CD4-positive, alpha-beta T cell (primary cell): Measurements from ENCODE around the gene KCNMA1. TPM values are rescaled to one million over a fixed set of nuclear protein-coding genes. Genes with fewer than 3 reads are reported as not detected.

Source experiments
- ATAC-seq: fragments of 200-7000 bp; cut with Tn5 transposase; one replicate; pipeline ENCODE4 v1.10.0; 2022; ENCODE audit warnings: mild to moderate bottlenecking; ENCODE audit not compliant: poor library complexity
- CTCF ChIA-PET: fragments of 350-600 bp; sonication (Branson Sonifier 250); formaldehyde crosslinking; loops from one replicate; lab custom pipeline; 2021; ENCODE audit warnings: antibody characterized with exemption, inconsistent platforms; lab: Charles Lee
- POLR2A ChIA-PET: fragments of 350-600 bp; sonication (Branson Sonifier 250); formaldehyde crosslinking; loops from one replicate; lab custom pipeline; 2021; ENCODE audit warnings: antibody characterized with exemption, inconsistent platforms; lab: Charles Lee
- DNase-seq, 14 experiments: peaks; one replicate each; pipeline ENCODE4 v3.0.0-alpha.2; 2013 to 2020; ENCODE audit warnings: mixed read lengths in 2 of 14
- H3K27ac ChIP-seq, 2 donors: one replicate each; pipeline versions ENCODE4 v1.5.1 to v1.7.0; 2013; ENCODE audit warnings: low read length in 2 of 2, low read depth in 1 of 2, mild to moderate bottlenecking in 1 of 2
- H3K27me3 ChIP-seq, 2 experiments: 1 replicate in 1 of 2; 2 replicates in 1 of 2; pipeline versions ENCODE4 v1.6.1 to v1.7.0; 2013; ENCODE audit warnings: low read length in 2 of 2, control low read depth in 1 of 2, mild to moderate bottlenecking in 1 of 2, moderate library complexity in 1 of 2; ENCODE audit not compliant: insufficient read depth in 2 of 2, control insufficient read depth in 1 of 2
- H3K36me3 ChIP-seq: one replicate; pipeline ENCODE4 v1.6.1; 2013; ENCODE audit warnings: low read length, control low read depth; ENCODE audit not compliant: insufficient read depth
- H3K4me1 ChIP-seq: one replicate; pipeline ENCODE4 v1.6.1; 2013; ENCODE audit warnings: low read length, control low read depth; ENCODE audit not compliant: insufficient read depth
- H3K4me3 ChIP-seq: one replicate; pipeline ENCODE4 v1.5.1; 2013; ENCODE audit warnings: mild to moderate bottlenecking, low read length, moderate library complexity
- H3K9me3 ChIP-seq, 2 experiments: 1 replicate in 1 of 2; 2 replicates in 1 of 2; pipeline versions ENCODE4 v1.6.1 to v1.7.0; 2013; ENCODE audit warnings: low read length in 2 of 2, mild to moderate bottlenecking in 2 of 2, control low read depth in 1 of 2, moderate library complexity in 1 of 2; ENCODE audit not compliant: control insufficient read depth in 1 of 2, insufficient read depth in 1 of 2
- H3K27ac Mint-ChIP-seq: one replicate; pipeline ENCODE4 v1.8.0; 2020; ENCODE audit warnings: mixed read lengths
- H3K27me3 Mint-ChIP-seq: one replicate; pipeline ENCODE4 v1.8.0; 2021; ENCODE audit warnings: mixed read lengths
- H3K36me3 Mint-ChIP-seq: one replicate; pipeline ENCODE4 v1.8.0; 2021; ENCODE audit warnings: low read depth, mixed read lengths
- H3K4me1 Mint-ChIP-seq: one replicate; pipeline ENCODE4 v1.8.0; 2021; ENCODE audit warnings: low read depth, mixed read lengths
- H3K4me3 Mint-ChIP-seq: one replicate; pipeline ENCODE4 v1.8.0; 2020; ENCODE audit warnings: mild to moderate bottlenecking, mixed read lengths
- H3K9me3 Mint-ChIP-seq: one replicate; pipeline ENCODE4 v1.8.0; 2020; ENCODE audit warnings: mixed read lengths
- CTCF ChIP-seq: fragments of 200-600 bp; IDR thresholded peaks from one replicate; pipeline ENCODE4 v1.8.0; 2022; ENCODE audit warnings: antibody characterized with exemption, mild to moderate bottlenecking
- intact Hi-C, 2 experiments: fragments of 100-400 bp; cut with DNase I in 1 of 2; cut with micrococcal nuclease in 1 of 2; formaldehyde crosslinking; loops; one replicate each; pipeline versions ENCODE4 v1.15.1 to v1.9.0; 2023 to 2025; cut with DNase I, micrococcal nuclease
- total RNA-seq, 174 experiments: library from RNA in 2 of 174; stranded (reverse) in 2 of 174; gene quantifications; one replicate each; pipeline ENCODE4 v1.2.3 and lab custom pipeline; 2021 to 2026

The KCNMA1 gene
- total RNA-seq, 2 experiments from 2014 or later, result not detected

- intact Hi-C loops, result no loop called here
- H3K27ac Mint-ChIP-seq, result no peak overlapping the region
- Histone ChIP-seq H3K27me3 (no peaks in the 10 kb centered on the region), H3K36me3 (no peaks in the 10 kb centered on the region), H3K4me3 (no peak overlapping the region), H3K27ac (no peak overlapping the region), H3K4me1 (no peaks in the 10 kb centered on the region), H3K9me3 (no peaks in the 10 kb centered on the region)
- CTCF ChIA-PET, result no interaction called here
- POLR2A ChIA-PET, result no interaction called here
- H3K36me3 Mint-ChIP-seq, result no peaks in the 10 kb centered on the region
- no peaks in the 10 kb centered on the region for H3K9me3 Mint-ChIP-seq
- no peaks in the 10 kb centered on the region for H3K4me1 Mint-ChIP-seq
- H3K4me3 Mint-ChIP-seq, result no peak overlapping the region
- ATAC-seq, result no peak
- peaks cover 5% of the 10 kb centered on the region for H3K27me3 Mint-ChIP-seq
- no peak for TF ChIP-seq CTCF
- no peak for DNase-seq
Observed at GRCh38 chr10:76946270-76946669, 691.3 kb downstream of the KCNMA1 start.

- no peak overlapping the region for H3K27ac Mint-ChIP-seq
- no peaks in the 10 kb centered on the region for H3K9me3 Mint-ChIP-seq
- POLR2A ChIA-PET, result no interaction called here
- TF ChIP-seq CTCF, result no peak
- no peaks in the 10 kb centered on the region for H3K9me3 ChIP-seq
- H3K27me3 ChIP-seq, result no peaks in the 10 kb centered on the region
- H3K4me3 Mint-ChIP-seq, result no peak overlapping the region
- CTCF ChIA-PET, result no interaction called here
- no peaks in the 10 kb centered on the region for H3K36me3 ChIP-seq
- no peaks in the 10 kb centered on the region for H3K4me1 ChIP-seq
- DNase-seq, result no peak
- H3K4me1 Mint-ChIP-seq, result no peaks in the 10 kb centered on the region
- no peak overlapping the region for H3K27ac ChIP-seq
- no peak overlapping the region for H3K4me3 ChIP-seq
- peaks cover 5% of the 10 kb centered on the region for H3K27me3 Mint-ChIP-seq
- no peaks in the 10 kb centered on the region for H3K36me3 Mint-ChIP-seq
- ATAC-seq, result no peak
- intact Hi-C loops, result no loop called here
Observed at GRCh38 chr10:76945166-76945565, 692.4 kb downstream of the KCNMA1 start.

GRCh38 chr10:76944640-76945039, 693.0 kb downstream of the KCNMA1 start:
- no peak overlapping the region for H3K4me3 ChIP-seq
- Mint-ChIP-seq H3K27ac (no peak overlapping the region), H3K4me1 (no peaks in the 10 kb centered on the region), H3K36me3 (no peaks in the 10 kb centered on the region), H3K27me3 (peaks cover 5% of the 10 kb centered on the region), H3K9me3 (no peaks in the 10 kb centered on the region), H3K4me3 (no peak overlapping the region)
- ATAC-seq (no peak), DNase-seq (no peak)
- intact Hi-C loops, result no loop called here
- no peak overlapping the region for H3K27ac ChIP-seq
- POLR2A ChIA-PET, result no interaction called here
- no peaks in the 10 kb centered on the region for H3K27me3 ChIP-seq
- CTCF ChIA-PET, result no interaction called here
- no peaks in the 10 kb centered on the region for H3K36me3 ChIP-seq
- no peak for TF ChIP-seq CTCF
- H3K9me3 ChIP-seq, result no peaks in the 10 kb centered on the region
- no peaks in the 10 kb centered on the region for H3K4me1 ChIP-seq
